Hindlimb muscle (tissue), 1 donor: ENCODE results near the gene MYCBP. TPM values are rescaled to one million over a fixed set of nuclear protein-coding genes. Genes with fewer than 3 reads are reported as not detected.
"Not testable (repeated sequence)": the region's sequence is repeated elsewhere in the genome, so short reads cannot be mapped to it uniquely, and the experiment has no call there.

Experiments used
- DNase-seq: peaks from one replicate; pipeline ENCODE4 v3.0.0-alpha.2; 2013
- polyA plus RNA-seq: library from polyadenylated mRNA; unstranded; fragments of 120-200 nt; gene quantifications from one replicate; pipeline ENCODE4 v1.2.1, GENCODE V29; 2013; ENCODE audit not compliant: insufficient read length

The MYCBP gene
- polyA plus RNA-seq, 1 donor = 19.8 TPM

- DNase-seq = no peak
Observed at GRCh38 chr1:38865112-38865715, 7.9 kb downstream of the MYCBP start.

- DNase-seq = no peak
Observed at GRCh38 chr1:38860454-38860795, 12.7 kb downstream of the MYCBP start.

DNA sequence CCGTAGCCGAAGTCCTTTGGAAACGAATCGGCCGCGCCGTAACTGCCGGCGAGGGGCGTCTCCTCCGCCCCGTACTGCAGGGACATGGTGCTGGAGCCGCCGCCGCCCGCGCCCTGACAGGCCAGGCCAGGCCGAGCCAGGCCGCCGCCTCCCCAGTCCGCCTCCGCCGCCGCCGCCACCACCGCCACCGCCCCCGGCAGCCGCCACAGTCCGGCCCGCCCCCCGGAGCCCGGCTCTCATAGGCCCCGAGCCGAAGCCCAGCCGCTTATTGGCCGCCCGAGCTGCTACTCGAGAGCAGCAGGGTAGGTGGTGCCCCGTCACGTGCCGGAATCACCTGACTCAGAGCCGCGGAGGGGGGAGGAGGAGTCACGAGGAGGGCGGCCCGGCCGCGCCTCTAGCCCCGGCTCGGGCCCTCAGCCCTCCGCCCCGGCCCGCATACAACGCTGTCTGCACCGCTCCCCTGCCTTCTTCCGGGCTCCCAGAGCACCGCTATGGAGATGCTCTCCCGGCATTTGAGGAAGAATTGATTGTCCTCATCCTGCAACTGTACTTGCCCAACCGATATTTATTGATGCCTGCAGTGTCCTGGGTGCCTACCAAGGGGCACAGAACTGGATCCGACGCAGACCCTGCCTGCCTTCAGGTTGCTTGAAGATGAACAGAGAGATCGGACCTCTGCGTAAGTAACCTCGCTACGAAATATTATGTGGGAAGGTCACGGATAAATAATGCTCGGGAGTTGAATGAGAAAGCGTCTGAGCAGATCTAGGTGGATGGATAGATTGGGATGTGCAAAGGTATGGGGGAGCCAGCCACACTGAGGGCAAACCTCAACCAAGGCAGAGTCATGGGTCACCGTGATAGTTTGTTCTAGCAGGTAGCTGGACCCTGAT, 13.3 kb downstream of the MYCBP start, which contains the start of gene RRAGC:
Gene RRAGC, minus strand, starts transcription at position 212 of the 893 bp plus-strand sequence. Its CDS starts 126 bp downstream, at position 86.
- DNase-seq = peak; percentile 99

GRCh38 chr1:38858833-38859560, 14.2 kb downstream of the MYCBP start:
- DNase-seq = no peak

DNA sequence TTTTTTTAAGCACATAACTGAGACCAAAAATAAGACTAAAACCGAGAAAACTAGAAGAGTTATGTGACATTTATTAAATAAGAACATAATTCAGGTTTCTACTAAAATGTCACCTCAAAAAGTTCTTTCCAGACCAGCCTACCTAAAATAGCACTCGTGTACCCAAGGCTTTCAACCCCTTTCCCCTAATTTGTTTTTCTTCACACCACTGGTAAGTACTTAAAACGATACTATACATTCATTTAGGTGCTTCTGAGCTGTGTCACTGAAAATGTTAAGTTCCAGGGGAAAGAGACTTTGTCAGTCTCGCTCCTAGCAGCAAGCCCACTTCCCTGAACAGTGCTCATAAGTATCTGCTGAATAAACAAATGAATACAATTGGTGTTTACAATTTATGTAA, 20.4 kb downstream of the MYCBP start:
- no peak for DNase-seq

DNA sequence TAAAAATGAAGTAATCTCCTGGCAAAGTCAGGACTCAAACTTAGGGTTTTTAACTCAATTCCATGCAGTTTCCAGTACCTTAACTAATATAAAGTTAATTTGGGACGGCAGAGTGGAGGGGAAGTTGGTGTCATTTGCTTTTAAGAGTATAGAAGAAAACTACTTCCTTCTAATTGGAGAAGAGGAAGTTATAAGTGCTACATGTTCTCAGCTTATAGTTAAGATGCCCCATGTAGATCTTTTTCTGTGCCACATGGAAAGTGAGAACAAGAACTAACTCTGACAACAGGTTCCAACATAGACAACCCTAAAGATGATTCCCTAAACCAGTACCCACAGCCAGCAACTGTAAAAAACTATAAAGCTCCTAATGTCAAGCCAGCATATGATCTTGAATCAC, 25.1 kb downstream of the MYCBP start:
- no peak for DNase-seq

DNA sequence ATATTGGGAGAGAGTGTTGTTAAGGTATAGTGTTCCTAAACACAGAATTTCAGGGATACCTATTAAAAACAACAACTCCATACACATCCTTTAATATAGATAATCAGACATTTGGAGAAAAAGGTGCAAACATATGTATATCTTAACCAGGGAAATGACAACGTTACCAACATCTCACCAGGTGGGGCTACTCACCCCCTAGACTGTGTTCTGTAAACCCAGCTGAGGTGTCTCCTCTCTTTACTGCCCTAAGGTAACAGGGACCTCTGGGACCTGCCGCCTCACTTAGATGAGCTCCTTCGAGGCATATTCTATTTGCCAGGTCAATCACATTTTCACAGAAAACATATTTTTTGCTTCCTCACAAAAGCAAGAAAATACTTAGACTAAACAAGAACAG, 26.9 kb downstream of the MYCBP start:
- no peak for DNase-seq

- DNase-seq = not testable (repeated sequence)
Observed at GRCh38 chr1:38845088-38845487, 28.1 kb downstream of the MYCBP start.

- no peak for DNase-seq
Observed at GRCh38 chr1:38840281-38840680, 32.9 kb downstream of the MYCBP start.

DNA sequence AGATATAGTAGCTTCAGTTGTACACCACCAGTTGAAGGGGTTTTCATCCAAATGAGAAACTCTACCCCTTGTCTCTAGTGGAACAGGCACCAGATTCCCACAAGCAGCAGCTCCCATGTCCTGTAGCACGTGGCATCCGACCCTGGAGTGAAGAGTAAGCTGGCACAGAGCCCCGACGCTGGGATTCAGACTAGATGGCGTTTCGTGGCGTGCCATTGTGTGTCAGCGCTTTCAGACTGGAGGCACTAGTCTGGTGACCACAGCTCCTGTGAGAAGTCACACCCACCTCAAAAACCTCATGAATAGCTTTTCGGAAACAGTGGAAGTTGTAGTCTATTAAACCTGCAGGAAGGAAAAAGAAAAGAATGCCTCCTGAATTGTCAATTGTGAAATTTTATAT, 33.8 kb downstream of the MYCBP start:
- DNase-seq = no peak

- not testable (repeated sequence) for DNase-seq
Observed at GRCh38 chr1:38836316-38836715, 36.8 kb downstream of the MYCBP start.

- peak; percentile 83 for DNase-seq
Observed at GRCh38 chr1:38834937-38835827, 38.0 kb downstream of the MYCBP start.

GRCh38 chr1:38834221-38834782, 38.8 kb downstream of the MYCBP start:
- no peak for DNase-seq

DNA sequence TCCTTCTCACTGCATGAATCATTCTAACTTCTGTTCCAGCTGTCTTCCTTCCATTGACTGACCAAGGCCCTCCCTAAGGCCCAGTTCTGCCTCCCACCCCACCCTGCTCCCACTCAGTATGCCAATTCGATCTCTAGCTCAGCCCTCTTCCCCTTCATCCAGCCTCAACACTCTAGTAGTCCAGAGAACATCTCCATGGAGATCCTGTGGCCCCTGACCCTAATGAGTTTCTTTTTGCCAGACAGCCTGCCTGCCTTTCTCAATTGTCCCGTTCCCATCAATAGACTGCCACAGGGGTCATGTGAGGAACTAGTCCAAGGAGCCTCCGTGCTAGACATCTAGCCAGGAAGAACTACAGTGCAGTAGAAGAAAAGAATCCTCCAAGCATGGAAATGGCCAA, 40.0 kb downstream of the MYCBP start:
- DNase-seq = no peak

- no peak for DNase-seq
Observed at GRCh38 chr1:38832370-38832734, 40.8 kb downstream of the MYCBP start.

- DNase-seq = no peak
Observed at GRCh38 chr1:38831731-38832369, 41.3 kb downstream of the MYCBP start.

GRCh38 chr1:38829368-38829767, 43.8 kb downstream of the MYCBP start:
- DNase-seq = no peak

GRCh38 chr1:38827318-38827717, 45.8 kb downstream of the MYCBP start:
- no peak for DNase-seq

DNA sequence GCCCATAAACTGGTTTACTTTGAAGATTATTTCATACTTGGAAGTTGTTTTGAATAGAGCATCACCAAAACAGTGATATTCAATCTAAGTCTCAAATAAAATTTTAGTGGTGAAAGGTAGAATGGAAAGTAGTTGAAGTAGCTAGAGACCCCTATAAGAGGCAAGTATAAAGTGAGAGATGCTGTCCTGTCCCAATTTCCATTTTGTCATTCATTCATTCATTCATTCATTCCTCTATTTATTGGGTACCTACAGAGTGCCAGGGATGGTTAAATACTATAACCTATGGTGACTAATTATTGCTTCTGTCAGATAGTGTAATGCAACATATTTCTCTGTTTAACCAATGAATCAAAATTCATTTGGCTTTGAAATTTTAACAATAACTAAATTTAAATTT, 46.3 kb downstream of the MYCBP start:
- no peak for DNase-seq

DNA sequence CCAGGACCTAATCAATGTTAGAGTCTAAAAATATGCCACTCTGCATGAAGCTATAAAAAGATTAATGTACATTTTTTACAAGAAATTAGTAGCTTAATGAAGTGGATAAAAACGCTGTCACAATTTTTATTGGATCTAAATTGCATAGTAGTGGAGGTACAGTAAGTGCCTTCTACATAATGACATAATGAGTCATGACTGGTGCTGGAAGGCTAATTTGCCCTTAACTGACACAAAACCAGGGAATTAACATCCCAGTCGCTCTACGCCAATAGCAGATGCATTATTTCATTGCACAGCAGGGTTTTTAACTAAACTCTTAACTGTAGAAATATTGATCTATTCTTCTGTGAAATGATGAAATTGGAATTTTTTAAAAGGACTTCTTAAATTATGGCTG, 46.9 kb downstream of the MYCBP start:
- DNase-seq = no peak

DNA sequence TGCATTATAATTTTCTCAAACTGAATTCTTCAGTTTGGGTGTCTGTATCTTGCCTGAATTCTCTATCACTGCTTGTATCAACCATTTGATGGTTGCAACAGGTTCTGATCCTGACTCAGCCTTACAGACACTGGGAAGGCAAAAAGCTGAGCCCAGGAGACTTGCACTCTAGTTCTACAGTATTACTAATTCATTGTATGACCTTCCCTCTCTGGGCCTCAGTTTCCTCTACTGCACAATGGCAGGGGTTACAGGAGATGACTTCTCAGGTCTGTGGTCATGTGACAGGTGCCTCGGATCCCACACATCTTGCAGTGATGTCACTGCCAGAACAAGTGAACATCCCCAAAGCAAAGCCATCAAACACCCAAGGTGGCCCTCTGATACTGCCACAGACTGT, 52.3 kb downstream of the MYCBP start:
- no peak for DNase-seq

DNA sequence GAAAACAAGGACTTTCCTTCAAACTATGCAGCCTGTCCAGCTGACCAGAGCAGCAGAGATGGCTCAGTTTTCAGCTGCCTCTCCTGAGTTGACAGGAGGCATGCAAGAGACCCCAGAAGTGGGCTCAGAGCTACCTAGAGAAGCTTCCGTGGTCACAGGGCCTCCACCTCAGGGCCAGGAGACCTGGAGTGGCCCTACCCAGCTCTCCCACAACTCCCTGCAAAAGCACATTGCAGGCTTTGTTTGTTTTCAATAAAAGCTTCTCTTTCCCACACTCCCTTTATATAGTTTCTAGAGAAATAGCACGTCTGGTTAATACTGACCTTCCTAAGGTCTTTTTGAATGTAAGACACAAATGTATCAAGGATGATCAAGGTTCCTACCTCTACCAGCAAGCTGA, 53.6 kb downstream of the MYCBP start:
- DNase-seq = no peak
